Effector memory CD4-positive, alpha-beta T cell (primary cell): ENCODE data around the gene GOLT1B.
"Not testable (repeated sequence)": the region's sequence is repeated elsewhere in the genome, so short reads cannot be mapped to it uniquely, and the experiment has no call there.

ENCODE experiments used
- DNase-seq, 3 donors: peaks; one replicate each; pipeline ENCODE4 v3.0.0-alpha.2; 2020
- H3K27ac ChIP-seq: 2 replicates; pipeline ENCODE4 v1.7.0; 2013; ENCODE audit warnings: mild to moderate bottlenecking, low read length, moderate library complexity; ENCODE audit not compliant: insufficient read depth, poor library complexity, severe bottlenecking
- H3K27me3 ChIP-seq: replicated peaks from 2 replicates; pipeline ENCODE4 v1.7.0; 2013; ENCODE audit warnings: mild to moderate bottlenecking, low read length; ENCODE audit not compliant: insufficient read depth, control insufficient read depth, poor library complexity, severe bottlenecking
- H3K36me3 ChIP-seq: 2 replicates; pipeline ENCODE4 v1.7.0; 2013; ENCODE audit warnings: mild to moderate bottlenecking, low read length, moderate library complexity; ENCODE audit not compliant: control insufficient read depth, insufficient read depth
- H3K4me1 ChIP-seq: 2 replicates; pipeline ENCODE4 v1.7.0; 2013; ENCODE audit warnings: low read length, mild to moderate bottlenecking; ENCODE audit not compliant: control insufficient read depth, insufficient read depth, poor library complexity, severe bottlenecking
- H3K4me3 ChIP-seq: 2 replicates; pipeline ENCODE4 v1.7.0; 2013; ENCODE audit warnings: low read length, low read depth, mild to moderate bottlenecking; ENCODE audit not compliant: insufficient read depth, poor library complexity, severe bottlenecking
- H3K9me3 ChIP-seq: 2 replicates; pipeline ENCODE4 v1.7.0; 2013; ENCODE audit warnings: mild to moderate bottlenecking, low read length, moderate library complexity; ENCODE audit not compliant: control insufficient read depth
- total RNA-seq, 3 donors: gene quantifications; one replicate each; lab custom pipeline; 2026; lab: John Stamatoyannopoulos, UW

Gene GOLT1B, protein sequence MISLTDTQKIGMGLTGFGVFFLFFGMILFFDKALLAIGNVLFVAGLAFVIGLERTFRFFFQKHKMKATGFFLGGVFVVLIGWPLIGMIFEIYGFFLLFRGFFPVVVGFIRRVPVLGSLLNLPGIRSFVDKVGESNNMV
- total RNA-seq: 28.1 to 43.6 (median 33.9) reads per million in 3 donors

DNA sequence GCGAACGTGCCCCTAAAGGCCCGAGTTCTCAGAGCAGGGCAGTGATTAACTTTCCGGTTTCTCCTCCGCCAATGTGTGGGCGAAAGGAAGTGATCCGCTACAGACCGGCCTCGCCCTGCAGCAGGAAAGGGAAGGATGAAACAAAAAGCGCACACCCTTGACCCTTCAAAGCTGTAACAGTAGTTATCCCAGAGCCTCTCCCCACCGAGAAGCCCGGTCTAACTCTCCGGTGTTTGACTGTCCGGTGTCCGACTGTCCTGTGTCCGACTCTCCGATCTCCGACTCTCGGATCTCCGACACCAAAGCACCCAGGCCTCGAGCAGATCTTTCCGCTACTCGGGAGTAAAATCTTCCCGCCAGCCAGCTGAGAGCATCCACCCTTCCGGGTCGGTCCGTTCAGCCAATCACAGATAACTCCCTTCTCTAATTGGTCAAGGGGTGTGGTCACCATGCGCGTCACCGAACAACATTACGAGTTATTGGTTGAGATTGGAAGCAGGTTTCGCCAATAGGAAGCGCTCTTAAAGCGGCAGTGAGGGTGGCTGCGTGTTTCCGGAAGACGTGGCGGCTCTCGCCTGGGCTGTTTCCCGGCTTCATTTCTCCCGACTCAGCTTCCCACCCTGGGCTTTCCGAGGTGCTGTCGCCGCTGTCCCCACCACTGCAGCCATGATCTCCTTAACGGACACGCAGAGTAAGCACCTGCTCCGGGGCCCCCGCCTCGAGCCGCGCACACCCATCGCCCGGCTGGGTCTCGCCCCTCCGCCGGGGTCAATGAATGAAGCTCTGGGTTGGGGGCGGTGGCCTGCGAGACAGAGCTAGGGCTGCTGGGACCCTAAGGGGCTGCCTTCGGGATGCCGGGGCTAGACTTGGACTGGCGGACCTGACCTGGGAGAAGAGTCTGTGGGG is at the start of gene GOLT1B, which contains the start of gene RECQL:
Gene GOLT1B (plus strand): TSS at position 532 of the 906 bp plus-strand sequence. CDS start 135 bp downstream, at position 667.
Gene RECQL (minus strand): TSS at position 378 of the 906 bp plus-strand sequence. CDS start 2,065 bp downstream, outside the sequence.
- H3K27me3 ChIP-seq: no peaks in the 10 kb centered on the region
- H3K27ac ChIP-seq: peak within 1 kb of the TSS; percentile 77
- peaks cover 16% of the 10 kb centered on the region for H3K4me1 ChIP-seq
- peak; percentile 84 to 92 (median 88) for DNase-seq
- no peaks in the 10 kb centered on the region for H3K9me3 ChIP-seq
- peaks cover 20% of the 10 kb centered on the region for H3K36me3 ChIP-seq
- H3K4me3 ChIP-seq: peak within 1 kb of the TSS; percentile 92

DNA sequence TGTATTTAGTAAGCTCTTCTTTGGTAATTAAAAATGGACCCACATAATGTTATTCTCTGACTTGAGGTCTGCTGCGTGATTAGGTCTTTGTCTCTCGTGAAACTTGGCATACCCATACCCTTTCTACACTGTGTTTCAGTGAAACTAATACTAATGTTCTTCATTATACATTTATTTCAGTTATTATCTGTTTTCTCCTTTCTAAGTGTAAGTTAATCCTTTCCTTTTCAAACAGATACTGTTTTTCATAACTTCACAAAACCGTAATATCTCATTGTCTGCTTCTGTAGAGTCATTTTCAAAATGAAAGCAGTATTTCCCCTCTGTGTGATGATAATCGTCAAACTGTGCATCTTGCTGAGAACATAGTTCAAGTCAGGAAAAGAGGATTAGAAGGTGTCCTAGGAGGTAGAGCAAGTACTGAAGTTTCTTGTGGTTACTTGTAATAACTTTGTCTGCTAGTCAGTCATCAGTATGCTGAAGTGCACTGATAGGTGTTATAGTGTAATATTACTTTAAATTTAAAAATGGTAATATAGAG is 48.2 kb upstream of the GOLT1B start:
- H3K4me1 ChIP-seq: peaks cover 18% of the 10 kb centered on the region
- DNase-seq: no peak
- H3K27me3 ChIP-seq: no peaks in the 10 kb centered on the region
- H3K27ac ChIP-seq: peak overlapping the region; percentile 56
- H3K4me3 ChIP-seq: peak overlapping the region; percentile 30
- H3K9me3 ChIP-seq: no peaks in the 10 kb centered on the region
- peaks cover 26% of the 10 kb centered on the region for H3K36me3 ChIP-seq

DNA sequence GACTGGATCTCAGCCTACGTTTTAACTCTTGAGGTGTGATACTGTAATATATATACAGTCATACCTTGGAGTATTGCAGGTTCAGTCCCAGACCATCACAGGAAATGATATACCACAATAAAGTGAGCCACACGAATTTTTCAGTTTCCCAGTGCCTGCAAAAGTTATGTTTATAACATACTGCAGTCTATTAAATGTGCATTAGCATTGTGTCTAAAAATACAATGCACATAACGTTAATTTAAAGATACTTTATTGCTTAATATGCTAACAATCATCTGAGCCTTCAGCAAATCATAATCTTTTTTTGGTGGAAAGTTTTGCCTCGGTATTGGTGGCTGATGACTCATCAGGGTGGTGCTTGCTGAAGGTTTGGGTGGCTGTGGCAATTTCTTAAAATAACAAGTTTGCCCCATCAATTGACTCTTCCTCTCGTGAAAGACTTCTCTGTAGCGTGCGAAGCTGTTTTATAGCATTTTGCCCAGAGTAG is 45.3 kb upstream of the GOLT1B start:
- Histone ChIP-seq H3K27me3 (no peaks in the 10 kb centered on the region), H3K36me3 (peaks cover 21% of the 10 kb centered on the region), H3K4me1 (peaks cover 25% of the 10 kb centered on the region), H3K9me3 (no peaks in the 10 kb centered on the region), H3K27ac (peak overlapping the region; percentile 41), H3K4me3 (no peak overlapping the region)
- DNase-seq: peak in 2 of 3 donors; percentile 5 to 11

DNA sequence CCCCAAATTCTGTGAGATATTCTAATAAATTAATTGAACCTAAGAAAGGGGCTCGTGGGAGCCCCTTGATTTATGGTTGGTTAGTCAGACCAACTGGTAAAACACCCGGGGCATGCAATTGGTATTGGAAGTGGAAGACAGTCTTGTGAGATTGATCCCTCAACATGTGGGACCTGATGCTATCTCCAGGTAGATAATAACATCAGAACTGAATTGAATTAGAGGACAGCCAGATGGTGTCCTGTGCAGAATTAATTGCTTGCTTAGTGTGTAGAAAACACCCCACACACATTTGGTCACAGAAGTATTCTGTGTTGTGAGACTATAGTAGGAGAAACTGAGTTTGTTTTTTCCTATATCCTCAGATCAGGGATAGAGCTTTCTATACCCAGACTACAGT is 42.1 kb upstream of the GOLT1B start:
- Histone ChIP-seq H3K9me3 (no peaks in the 10 kb centered on the region), H3K27me3 (no peaks in the 10 kb centered on the region), H3K36me3 (peaks cover 46% of the 10 kb centered on the region), H3K4me1 (peaks cover 25% of the 10 kb centered on the region), H3K27ac (no peak overlapping the region), H3K4me3 (no peak overlapping the region)
- no peak for DNase-seq

DNA sequence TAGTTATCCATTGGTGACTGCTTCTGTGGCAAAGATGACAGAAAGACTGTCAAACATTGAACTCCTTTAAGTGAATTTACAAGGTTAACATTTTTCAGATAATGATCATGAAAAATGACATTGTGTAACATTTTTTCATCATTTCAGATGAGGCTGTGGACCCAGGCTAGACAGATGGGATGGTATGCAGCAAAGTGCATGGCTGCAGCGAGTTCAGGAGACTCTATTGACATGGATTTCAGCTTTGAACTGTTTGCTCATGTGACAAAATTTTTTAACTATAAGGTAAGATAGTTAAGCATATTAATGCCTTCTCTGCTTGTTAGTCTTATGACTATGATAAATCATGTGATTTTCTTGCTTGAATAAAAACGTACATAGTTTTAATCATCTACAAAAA is 34.3 kb upstream of the GOLT1B start:
- peaks cover 50% of the 10 kb centered on the region for H3K36me3 ChIP-seq

DNA sequence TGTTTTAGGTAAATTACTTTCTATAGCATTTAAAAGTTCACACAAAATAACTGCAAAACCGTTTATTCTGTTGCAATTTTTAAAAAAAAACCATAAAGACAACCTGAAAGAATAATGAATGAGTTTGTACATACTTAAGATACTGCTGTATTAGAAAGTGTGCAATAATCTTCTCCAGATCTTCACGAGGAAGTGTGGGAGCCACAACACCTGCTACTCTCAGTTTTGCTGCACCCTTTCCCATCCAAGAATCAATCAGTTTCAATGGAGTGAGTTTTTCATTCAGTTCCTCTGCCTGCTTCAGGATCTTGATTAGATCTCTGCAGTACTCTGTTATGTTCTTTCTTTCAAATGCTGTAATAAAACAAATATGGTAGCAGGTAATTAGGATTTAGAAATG is 30.3 kb upstream of the GOLT1B start:
- H3K36me3 ChIP-seq: peaks cover 59% of the 10 kb centered on the region
- H3K4me1 ChIP-seq: no peaks in the 10 kb centered on the region
- H3K9me3 ChIP-seq: no peaks in the 10 kb centered on the region
- H3K27me3 ChIP-seq: no peaks in the 10 kb centered on the region
- DNase-seq: no peak
- no peak overlapping the region for H3K4me3 ChIP-seq
- no peak overlapping the region for H3K27ac ChIP-seq

More for the DNA sequence above, 34.3 kb upstream of the GOLT1B start:
- DNase-seq, H3K27me3 ChIP-seq, H3K9me3 ChIP-seq, H3K27ac ChIP-seq, H3K4me1 ChIP-seq, H3K4me3 ChIP-seq: not testable (repeated sequence)

DNA sequence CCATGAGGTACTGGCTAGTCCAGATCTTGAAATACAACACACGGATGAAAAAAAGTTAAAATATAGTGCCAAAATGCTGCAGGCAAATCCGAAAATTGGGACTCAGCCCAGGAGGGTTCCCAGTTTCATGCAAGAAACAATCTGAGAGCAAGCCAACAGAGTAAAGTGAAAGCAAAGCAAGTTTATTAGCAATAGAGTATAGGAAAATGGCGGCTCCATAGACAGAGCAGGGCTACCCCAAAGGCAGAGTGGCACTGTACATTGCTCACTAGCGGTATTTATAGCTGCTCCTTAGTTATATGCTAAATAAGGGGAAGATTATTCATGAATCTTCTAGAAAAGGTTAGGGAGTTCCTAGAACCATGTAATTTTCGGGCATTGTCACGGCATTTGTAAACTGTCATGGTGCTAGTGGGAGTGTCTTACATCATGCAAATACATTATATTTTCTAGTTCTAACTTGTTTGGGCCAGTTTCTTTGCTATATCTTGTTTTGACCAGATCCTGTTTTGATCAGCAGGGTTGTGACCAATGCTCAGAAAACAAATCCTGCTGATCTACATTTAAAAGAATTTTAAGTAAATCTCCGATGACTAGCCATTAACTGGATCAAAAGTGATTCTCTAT is 29.3 kb upstream of the GOLT1B start:
- Histone ChIP-seq H3K36me3 (peaks cover 56% of the 10 kb centered on the region), H3K4me3 (no peak overlapping the region), H3K27me3 (no peaks in the 10 kb centered on the region), H3K9me3 (no peaks in the 10 kb centered on the region), H3K27ac (no peak overlapping the region), H3K4me1 (no peaks in the 10 kb centered on the region)
- no peak for DNase-seq

DNA sequence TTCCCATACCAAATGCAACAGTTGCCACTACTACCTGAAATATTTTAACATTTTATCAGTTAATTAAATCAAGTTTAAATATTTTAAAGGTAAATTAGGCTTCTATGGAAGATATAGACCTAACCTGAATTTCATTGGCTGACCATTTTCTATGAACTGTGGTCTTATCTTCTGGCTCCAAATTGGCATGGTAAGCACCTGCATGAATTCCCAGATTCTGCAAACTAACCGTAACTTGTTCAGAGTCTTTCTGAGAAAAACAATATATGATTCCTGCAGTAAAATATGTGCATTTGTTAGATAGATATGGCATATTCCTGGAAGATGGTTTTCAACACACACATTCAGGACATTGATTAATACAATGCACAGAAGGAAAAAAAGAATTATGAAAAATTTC is 26.0 kb upstream of the GOLT1B start:
- Histone ChIP-seq H3K4me1 (no peaks in the 10 kb centered on the region), H3K27ac (no peak overlapping the region), H3K27me3 (no peaks in the 10 kb centered on the region), H3K4me3 (no peak overlapping the region), H3K36me3 (peaks cover 68% of the 10 kb centered on the region), H3K9me3 (no peaks in the 10 kb centered on the region)
- no peak for DNase-seq

DNA sequence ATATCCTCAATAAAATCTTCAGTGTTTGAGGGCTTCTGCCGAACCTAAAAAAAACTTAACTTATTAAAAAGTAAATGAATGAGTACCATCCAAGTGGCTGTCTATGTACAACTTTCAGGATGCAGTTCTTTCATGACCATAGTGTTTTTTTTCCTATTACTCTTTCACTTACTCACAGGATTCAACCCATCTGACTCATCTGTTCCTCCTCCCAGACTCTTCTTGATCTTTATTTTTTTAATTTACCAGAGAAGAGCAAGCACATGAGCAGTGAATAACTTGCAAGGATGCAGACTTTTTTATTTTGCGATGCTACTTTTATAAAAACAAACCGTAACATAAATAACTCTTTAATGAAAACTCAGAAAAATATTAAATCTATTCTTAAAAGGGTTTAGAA is 24.6 kb upstream of the GOLT1B start:
- H3K4me3 ChIP-seq: no peak overlapping the region
- H3K9me3 ChIP-seq: no peaks in the 10 kb centered on the region
- H3K27ac ChIP-seq: no peak overlapping the region
- H3K27me3 ChIP-seq: no peaks in the 10 kb centered on the region
- H3K36me3 ChIP-seq: peaks cover 69% of the 10 kb centered on the region
- no peak for DNase-seq
- H3K4me1 ChIP-seq: no peaks in the 10 kb centered on the region
